NCI-H128 (cell line): Measurements from ENCODE around the gene PLTP.
"Not testable (repeated sequence)": the region's sequence is repeated elsewhere in the genome, so short reads cannot be mapped to it uniquely, and the experiment has no call there.

Experiments used
- DNase-seq: peaks from one replicate; lab custom pipeline; 2025; ENCODE audit not compliant: unreplicated experiment; lab: John Stamatoyannopoulos, UW

Gene PLTP

GRCh38 chr20:45944965-45945677 lies 33.2 kb upstream of the PLTP start:
- no peak for DNase-seq

- DNase-seq, result no peak
These were observed 32.4 kb upstream of the PLTP start for GRCh38 chr20:45944151-45944964.

GRCh38 chr20:45943613-45944012 lies 31.7 kb upstream of the PLTP start:
- no peak for DNase-seq

GRCh38 chr20:45940469-45940868 lies 28.5 kb upstream of the PLTP start:
- DNase-seq, result no peak

- DNase-seq, result no peak
These were observed 28.1 kb upstream of the PLTP start for GRCh38 chr20:45940053-45940452.

- no peak for DNase-seq
These were observed 26.9 kb upstream of the PLTP start for GRCh38 chr20:45938727-45939438.

- DNase-seq, result no peak
These were observed 25.8 kb upstream of the PLTP start for GRCh38 chr20:45937765-45938164.

- no peak for DNase-seq
These were observed 23.6 kb upstream of the PLTP start for GRCh38 chr20:45935416-45936046.

GRCh38 chr20:45934586-45935415 lies 22.8 kb upstream of the PLTP start, which contains the start of gene PCIF1:
PCIF1 (plus strand) TSS chr20:45934683; CDS start chr20:45939000, 4,317 bp downstream.
- peak; percentile 96 for DNase-seq

GRCh38 chr20:45934046-45934585 lies 22.2 kb upstream of the PLTP start:
- DNase-seq, result peak; percentile 53

GRCh38 chr20:45933266-45934045 lies 21.5 kb upstream of the PLTP start:
- peak; percentile 86 for DNase-seq

GRCh38 chr20:45931680-45932079 lies 19.7 kb upstream of the PLTP start:
- DNase-seq, result not testable (repeated sequence)

- DNase-seq, result no peak
These were observed 15.3 kb upstream of the PLTP start for GRCh38 chr20:45927071-45927878.

- no peak for DNase-seq
These were observed 14.7 kb upstream of the PLTP start for GRCh38 chr20:45926731-45927070.

GRCh38 chr20:45925821-45926506 lies 14.0 kb upstream of the PLTP start:
- DNase-seq, result no peak

- no peak for DNase-seq
These were observed 12.7 kb upstream of the PLTP start for GRCh38 chr20:45924391-45925261.
